ENCODE measurements around the gene RABEP1. TPM values are rescaled to one million over a fixed set of nuclear protein-coding genes. Genes with fewer than 3 reads are reported as not detected.

Gene RABEP1
- total and polyA plus RNA-seq, 2 experiments from 2014 or later: 37.0 to 88.1 TPM

DNA sequence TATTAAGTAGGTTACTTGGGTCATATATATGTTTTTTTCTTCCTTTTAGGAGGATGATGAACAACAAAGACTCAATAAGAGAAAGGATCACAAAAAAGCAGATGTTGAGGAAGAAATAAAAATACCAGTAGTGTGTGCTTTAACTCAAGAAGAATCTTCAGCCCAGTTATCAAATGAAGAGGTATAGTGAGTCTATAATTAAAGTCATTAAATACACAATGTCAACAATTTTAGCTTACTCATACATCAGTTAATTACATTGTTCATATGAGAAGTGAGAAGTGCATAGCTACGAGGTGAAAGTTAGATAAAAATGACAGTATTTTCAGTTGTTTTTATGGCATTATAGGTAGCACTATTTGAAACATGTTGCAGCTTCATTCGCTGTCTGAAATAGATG is 72.2 kb downstream of the RABEP1 start:
- Histone ChIP-seq H3K79me2 (replicated peaks; ENCODE audit: insufficient read depth) (no peaks in the 10 kb centered on the region), H3K36me3 (ENCODE audit: insufficient read depth) (peaks cover 19% of the 10 kb centered on the region), H3K27ac (ENCODE audit: low read depth) (no peak overlapping the region), H2AFZ (no peak overlapping the region), H3K4me1 (ENCODE audit: insufficient read depth) (no peaks in the 10 kb centered on the region), H3K9me2 (ENCODE audit: insufficient read depth) (no peaks in the 10 kb centered on the region), H4K20me1 (replicated peaks; ENCODE audit: insufficient read depth) (0 out of 2 replicates have a peak, but pooled peaks cover 3% of the 10 kb centered on the region), H3K4me2 (no peak overlapping the region), H3K27me3 (ENCODE audit: insufficient read depth) (no peaks in the 10 kb centered on the region), H3F3A (replicated peaks; ENCODE audit: low read depth) (no peaks in the 10 kb centered on the region), H3K4me3 (no peak overlapping the region)
- Mint-ChIP-seq H3K4me3 (no peak overlapping the region), H3K4me1 (no peaks in the 10 kb centered on the region), H3K36me3 (ENCODE audit: low read depth) (peaks cover 45% of the 10 kb centered on the region), H3K9me3 (no peaks in the 10 kb centered on the region; the same call in 2 of the 3 replicates), H3K27me3 (ENCODE audit: insufficient read depth, low read depth, poor library complexity) (no peaks in the 10 kb centered on the region), H3K27ac (no peak overlapping the region)
- ATAC-seq (no peak), DNase-seq (ENCODE audit: low spot score) (no peak)
- TF ChIP-seq ZNF114 (CRISPR knock-in tag; IDR thresholded peaks at IDR 0.05): no peak

DNA sequence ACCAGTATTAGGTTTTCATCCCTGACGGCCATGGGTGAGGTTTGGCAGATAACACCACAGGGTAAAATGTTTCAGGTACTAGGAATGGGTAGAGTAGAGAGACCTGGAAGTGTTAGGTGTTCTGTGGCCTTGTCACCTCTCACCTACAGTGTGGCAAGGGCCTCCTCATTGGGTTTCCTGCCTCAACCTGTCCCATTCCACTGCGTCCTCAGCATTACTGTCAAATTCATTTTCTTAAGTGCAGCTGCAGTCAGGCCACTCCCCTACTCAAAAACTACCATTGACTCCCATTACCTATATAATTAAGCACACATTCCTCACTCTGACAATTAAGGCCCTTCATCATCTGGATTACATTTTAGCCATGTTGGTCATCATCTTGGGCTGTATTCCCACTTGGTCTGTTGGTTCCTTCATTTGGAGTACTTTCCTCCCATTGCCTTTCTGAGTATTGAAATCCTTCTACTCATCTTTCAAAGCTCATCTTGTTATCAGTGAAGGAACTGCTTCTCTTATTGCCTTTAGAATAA is 72.9 kb downstream of the RABEP1 start:
- Histone ChIP-seq H3K27me3 (ENCODE audit: insufficient read depth) (no peaks in the 10 kb centered on the region), H3K36me3 (ENCODE audit: insufficient read depth) (peaks cover 19% of the 10 kb centered on the region), H3K4me2 (no peak overlapping the region), H4K20me1 (replicated peaks; ENCODE audit: insufficient read depth) (peaks cover 3% of the 10 kb centered on the region; the same call in 1 of the 2 replicates), H3K4me3 (no peak overlapping the region), H3K79me2 (replicated peaks; ENCODE audit: insufficient read depth) (no peaks in the 10 kb centered on the region), H3F3A (replicated peaks; ENCODE audit: low read depth) (no peaks in the 10 kb centered on the region), H3K27ac (ENCODE audit: low read depth) (no peak overlapping the region), H3K9me2 (ENCODE audit: insufficient read depth) (no peaks in the 10 kb centered on the region), H3K4me1 (ENCODE audit: insufficient read depth) (no peaks in the 10 kb centered on the region), H2AFZ (no peak overlapping the region)
- Mint-ChIP-seq H3K4me1 (no peaks in the 10 kb centered on the region), H3K9me3 (no peaks in the 10 kb centered on the region; the same call in 2 of the 3 replicates), H3K27ac (no peak overlapping the region), H3K36me3 (ENCODE audit: low read depth) (peaks cover 44% of the 10 kb centered on the region; the same call in 2 of the 3 replicates), H3K4me3 (no peak overlapping the region), H3K27me3 (ENCODE audit: insufficient read depth, low read depth, poor library complexity) (no peaks in the 10 kb centered on the region)
- DNase-seq (ENCODE audit: low spot score): no peak
- ATAC-seq: no peak
- no peak for TF ChIP-seq ZNF114 (CRISPR knock-in tag; IDR thresholded peaks at IDR 0.05)
- no peak for TF ChIP-seq EZH2 (IDR thresholded peaks at IDR 0.05; ENCODE audit: low read depth, unreplicated experiment)
- TF ChIP-seq, protein P1, sequence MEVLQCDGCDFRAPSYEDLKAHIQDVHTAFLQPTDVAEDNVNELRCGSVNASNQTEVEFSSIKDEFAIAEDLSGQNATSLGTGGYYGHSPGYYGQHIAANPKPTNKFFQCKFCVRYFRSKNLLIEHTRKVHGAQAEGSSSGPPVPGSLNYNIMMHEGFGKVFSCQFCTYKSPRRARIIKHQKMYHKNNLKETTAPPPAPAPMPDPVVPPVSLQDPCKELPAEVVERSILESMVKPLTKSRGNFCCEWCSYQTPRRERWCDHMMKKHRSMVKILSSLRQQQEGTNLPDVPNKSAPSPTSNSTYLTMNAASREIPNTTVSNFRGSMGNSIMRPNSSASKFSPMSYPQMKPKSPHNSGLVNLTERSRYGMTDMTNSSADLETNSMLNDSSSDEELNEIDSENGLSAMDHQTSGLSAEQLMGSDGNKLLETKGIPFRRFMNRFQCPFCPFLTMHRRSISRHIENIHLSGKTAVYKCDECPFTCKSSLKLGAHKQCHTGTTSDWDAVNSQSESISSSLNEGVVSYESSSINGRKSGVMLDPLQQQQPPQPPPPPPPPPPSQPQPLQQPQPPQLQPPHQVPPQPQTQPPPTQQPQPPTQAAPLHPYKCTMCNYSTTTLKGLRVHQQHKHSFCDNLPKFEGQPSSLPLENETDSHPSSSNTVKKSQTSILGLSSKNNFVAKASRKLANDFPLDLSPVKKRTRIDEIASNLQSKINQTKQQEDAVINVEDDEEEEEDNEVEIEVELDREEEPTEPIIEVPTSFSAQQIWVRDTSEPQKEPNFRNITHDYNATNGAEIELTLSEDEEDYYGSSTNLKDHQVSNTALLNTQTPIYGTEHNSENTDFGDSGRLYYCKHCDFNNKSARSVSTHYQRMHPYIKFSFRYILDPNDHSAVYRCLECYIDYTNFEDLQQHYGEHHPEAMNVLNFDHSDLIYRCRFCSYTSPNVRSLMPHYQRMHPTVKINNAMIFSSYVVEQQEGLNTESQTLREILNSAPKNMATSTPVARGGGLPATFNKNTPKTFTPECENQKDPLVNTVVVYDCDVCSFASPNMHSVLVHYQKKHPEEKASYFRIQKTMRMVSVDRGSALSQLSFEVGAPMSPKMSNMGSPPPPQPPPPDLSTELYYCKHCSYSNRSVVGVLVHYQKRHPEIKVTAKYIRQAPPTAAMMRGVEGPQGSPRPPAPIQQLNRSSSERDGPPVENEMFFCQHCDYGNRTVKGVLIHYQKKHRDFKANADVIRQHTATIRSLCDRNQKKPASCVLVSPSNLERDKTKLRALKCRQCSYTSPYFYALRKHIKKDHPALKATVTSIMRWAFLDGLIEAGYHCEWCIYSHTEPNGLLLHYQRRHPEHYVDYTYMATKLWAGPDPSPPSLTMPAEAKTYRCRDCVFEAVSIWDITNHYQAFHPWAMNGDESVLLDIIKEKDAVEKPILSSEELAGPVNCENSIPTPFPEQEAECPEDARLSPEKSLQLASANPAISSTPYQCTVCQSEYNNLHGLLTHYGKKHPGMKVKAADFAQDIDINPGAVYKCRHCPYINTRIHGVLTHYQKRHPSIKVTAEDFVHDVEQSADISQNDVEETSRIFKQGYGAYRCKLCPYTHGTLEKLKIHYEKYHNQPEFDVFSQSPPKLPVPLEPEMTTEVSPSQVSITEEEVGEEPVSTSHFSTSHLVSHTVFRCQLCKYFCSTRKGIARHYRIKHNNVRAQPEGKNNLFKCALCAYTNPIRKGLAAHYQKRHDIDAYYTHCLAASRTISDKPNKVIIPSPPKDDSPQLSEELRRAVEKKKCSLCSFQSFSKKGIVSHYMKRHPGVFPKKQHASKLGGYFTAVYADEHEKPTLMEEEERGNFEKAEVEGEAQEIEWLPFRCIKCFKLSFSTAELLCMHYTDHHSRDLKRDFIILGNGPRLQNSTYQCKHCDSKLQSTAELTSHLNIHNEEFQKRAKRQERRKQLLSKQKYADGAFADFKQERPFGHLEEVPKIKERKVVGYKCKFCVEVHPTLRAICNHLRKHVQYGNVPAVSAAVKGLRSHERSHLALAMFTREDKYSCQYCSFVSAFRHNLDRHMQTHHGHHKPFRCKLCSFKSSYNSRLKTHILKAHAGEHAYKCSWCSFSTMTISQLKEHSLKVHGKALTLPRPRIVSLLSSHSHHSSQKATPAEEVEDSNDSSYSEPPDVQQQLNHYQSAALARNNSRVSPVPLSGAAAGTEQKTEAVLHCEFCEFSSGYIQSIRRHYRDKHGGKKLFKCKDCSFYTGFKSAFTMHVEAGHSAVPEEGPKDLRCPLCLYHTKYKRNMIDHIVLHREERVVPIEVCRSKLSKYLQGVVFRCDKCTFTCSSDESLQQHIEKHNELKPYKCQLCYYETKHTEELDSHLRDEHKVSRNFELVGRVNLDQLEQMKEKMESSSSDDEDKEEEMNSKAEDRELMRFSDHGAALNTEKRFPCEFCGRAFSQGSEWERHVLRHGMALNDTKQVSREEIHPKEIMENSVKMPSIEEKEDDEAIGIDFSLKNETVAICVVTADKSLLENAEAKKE (CRISPR knock-in tag; IDR thresholded peaks at IDR 0.05): no peak
- no peak for TF ChIP-seq POLR2AphosphoS5 (IDR thresholded peaks at IDR 0.05; ENCODE audit: low read depth)
- TF ChIP-seq, protein P2, sequence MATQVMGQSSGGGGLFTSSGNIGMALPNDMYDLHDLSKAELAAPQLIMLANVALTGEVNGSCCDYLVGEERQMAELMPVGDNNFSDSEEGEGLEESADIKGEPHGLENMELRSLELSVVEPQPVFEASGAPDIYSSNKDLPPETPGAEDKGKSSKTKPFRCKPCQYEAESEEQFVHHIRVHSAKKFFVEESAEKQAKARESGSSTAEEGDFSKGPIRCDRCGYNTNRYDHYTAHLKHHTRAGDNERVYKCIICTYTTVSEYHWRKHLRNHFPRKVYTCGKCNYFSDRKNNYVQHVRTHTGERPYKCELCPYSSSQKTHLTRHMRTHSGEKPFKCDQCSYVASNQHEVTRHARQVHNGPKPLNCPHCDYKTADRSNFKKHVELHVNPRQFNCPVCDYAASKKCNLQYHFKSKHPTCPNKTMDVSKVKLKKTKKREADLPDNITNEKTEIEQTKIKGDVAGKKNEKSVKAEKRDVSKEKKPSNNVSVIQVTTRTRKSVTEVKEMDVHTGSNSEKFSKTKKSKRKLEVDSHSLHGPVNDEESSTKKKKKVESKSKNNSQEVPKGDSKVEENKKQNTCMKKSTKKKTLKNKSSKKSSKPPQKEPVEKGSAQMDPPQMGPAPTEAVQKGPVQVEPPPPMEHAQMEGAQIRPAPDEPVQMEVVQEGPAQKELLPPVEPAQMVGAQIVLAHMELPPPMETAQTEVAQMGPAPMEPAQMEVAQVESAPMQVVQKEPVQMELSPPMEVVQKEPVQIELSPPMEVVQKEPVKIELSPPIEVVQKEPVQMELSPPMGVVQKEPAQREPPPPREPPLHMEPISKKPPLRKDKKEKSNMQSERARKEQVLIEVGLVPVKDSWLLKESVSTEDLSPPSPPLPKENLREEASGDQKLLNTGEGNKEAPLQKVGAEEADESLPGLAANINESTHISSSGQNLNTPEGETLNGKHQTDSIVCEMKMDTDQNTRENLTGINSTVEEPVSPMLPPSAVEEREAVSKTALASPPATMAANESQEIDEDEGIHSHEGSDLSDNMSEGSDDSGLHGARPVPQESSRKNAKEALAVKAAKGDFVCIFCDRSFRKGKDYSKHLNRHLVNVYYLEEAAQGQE (IDR thresholded peaks at IDR 0.05; ENCODE audit: unreplicated experiment): no peak
- TF ChIP-seq, protein P3, sequence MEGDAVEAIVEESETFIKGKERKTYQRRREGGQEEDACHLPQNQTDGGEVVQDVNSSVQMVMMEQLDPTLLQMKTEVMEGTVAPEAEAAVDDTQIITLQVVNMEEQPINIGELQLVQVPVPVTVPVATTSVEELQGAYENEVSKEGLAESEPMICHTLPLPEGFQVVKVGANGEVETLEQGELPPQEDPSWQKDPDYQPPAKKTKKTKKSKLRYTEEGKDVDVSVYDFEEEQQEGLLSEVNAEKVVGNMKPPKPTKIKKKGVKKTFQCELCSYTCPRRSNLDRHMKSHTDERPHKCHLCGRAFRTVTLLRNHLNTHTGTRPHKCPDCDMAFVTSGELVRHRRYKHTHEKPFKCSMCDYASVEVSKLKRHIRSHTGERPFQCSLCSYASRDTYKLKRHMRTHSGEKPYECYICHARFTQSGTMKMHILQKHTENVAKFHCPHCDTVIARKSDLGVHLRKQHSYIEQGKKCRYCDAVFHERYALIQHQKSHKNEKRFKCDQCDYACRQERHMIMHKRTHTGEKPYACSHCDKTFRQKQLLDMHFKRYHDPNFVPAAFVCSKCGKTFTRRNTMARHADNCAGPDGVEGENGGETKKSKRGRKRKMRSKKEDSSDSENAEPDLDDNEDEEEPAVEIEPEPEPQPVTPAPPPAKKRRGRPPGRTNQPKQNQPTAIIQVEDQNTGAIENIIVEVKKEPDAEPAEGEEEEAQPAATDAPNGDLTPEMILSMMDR (conservative IDR thresholded peaks at IDR 0.05; ENCODE audit: low read depth in 2 of 2): no peak
- TF ChIP-seq, protein P4, sequence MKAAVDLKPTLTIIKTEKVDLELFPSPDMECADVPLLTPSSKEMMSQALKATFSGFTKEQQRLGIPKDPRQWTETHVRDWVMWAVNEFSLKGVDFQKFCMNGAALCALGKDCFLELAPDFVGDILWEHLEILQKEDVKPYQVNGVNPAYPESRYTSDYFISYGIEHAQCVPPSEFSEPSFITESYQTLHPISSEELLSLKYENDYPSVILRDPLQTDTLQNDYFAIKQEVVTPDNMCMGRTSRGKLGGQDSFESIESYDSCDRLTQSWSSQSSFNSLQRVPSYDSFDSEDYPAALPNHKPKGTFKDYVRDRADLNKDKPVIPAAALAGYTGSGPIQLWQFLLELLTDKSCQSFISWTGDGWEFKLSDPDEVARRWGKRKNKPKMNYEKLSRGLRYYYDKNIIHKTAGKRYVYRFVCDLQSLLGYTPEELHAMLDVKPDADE (IDR thresholded peaks at IDR 0.05): no peak
- no peak for TF ChIP-seq CREB1 (CRISPR knock-in tag; IDR thresholded peaks at IDR 0.05; ENCODE audit: low read depth)

Measured in GM23338 (cell line).